K562 treated with DMSO at 1 percent for 48 hours (cell line): ENCODE results near the gene HLA-DRA. TPM values are rescaled to one million over a fixed set of nuclear protein-coding genes. Genes with fewer than 3 reads are reported as not detected.

Experiments used
- total RNA-seq: library from RNA; unstranded; fragments of 300-600 nt; gene quantifications from 2 replicates; pipeline ENCODE4 v1.2.3, GENCODE V29; 2022; ENCODE audit warnings: low replicate concordance; ENCODE audit errors: extremely low read depth

Gene HLA-DRA
- not detected in 2 replicates for total RNA-seq

GRCh38 chr6:32439602-32440214 is at the start of gene HLA-DRA:
HLA-DRA (plus strand) TSS chr6:32439887; CDS start chr6:32439951, 64 bp downstream.

DNA sequence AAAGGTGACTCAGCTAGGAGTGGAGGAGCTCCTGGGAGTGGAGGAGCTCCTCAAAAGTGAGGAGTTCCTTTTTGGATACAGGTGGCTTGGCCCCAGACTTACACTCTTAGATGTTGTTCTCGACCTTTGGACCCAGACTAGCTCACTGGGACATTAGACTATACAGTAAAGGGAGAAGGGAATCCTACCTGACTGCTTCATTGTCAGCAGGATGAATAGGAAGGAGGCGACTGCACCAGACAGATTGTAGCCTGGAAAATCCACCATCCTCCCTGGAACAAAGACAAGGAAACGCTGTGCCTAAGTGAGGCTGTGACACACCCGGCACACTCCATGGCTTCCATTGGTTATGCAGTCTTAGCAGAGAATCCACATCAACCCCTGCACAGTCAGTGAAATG is 32.8 kb upstream of the HLA-DRA start, which contains the start of gene BTNL2:
Gene BTNL2, minus strand, starts transcription at position 325 of the 400 bp plus-strand sequence. Its CDS starts 58 bp downstream, at position 267.

Other genes starting within 250 kb of the HLA-DRA start
- gene PBX2, start 249.7 kb upstream of the HLA-DRA start, total RNA-seq: not detected in 2 replicates
- gene GPSM3, start 247.2 kb upstream of the HLA-DRA start, total RNA-seq: not detected in 2 replicates
- gene NOTCH4, start 215.8 kb upstream of the HLA-DRA start, total RNA-seq: not detected in 2 replicates
- gene TSBP1, start 68.0 kb upstream of the HLA-DRA start, total RNA-seq: not detected in 2 replicates
- not detected in 2 replicates for gene BTNL2, start 32.7 kb upstream of the HLA-DRA start, total RNA-seq
- gene HLA-DRB5, start 90.4 kb downstream of the HLA-DRA start, total RNA-seq: not detected in 2 replicates
- gene HLA-DRB1, start 150.0 kb downstream of the HLA-DRA start, total RNA-seq: not detected in 2 replicates
- not detected in 2 replicates for gene HLA-DQA1, start 197.5 kb downstream of the HLA-DRA start, total RNA-seq
- gene HLA-DQB1, start 226.8 kb downstream of the HLA-DRA start, total RNA-seq: not detected in 2 replicates